Muscle of arm (tissue), 14 donors: ENCODE measurements around the gene USP17L18. TPM values are rescaled to one million over a fixed set of nuclear protein-coding genes. Genes with fewer than 3 reads are reported as not detected.
"Not testable (repeated sequence)": the region's sequence is repeated elsewhere in the genome, so short reads cannot be mapped to it uniquely, and the experiment has no call there.

Experiments
- DNase-seq: peaks from one replicate; pipeline ENCODE4 v3.0.0-alpha.2; 2013
- long read RNA-seq, 11 donors: transcript quantifications; one replicate each; lab custom pipeline, GENCODE V29; 2026
- polyA plus RNA-seq, 12 donors: library from polyadenylated mRNA; unstranded; fragments of 120-200 nt; gene quantifications; one replicate each; pipeline ENCODE4 v1.2.1, GENCODE V29; 2013; ENCODE audit not compliant: insufficient read length in 12 of 12

Gene USP17L18
- polyA plus RNA-seq: not detected
- long read RNA-seq, donor 1: 0 reads
- long read RNA-seq, donor 2: 0 reads
- long read RNA-seq, donor 3: 0 reads
- long read RNA-seq, donor 4: 0 reads
- long read RNA-seq, donor 5: 0 reads
- long read RNA-seq, donor 6: 0 reads
- long read RNA-seq, donor 7: 0 reads
- long read RNA-seq, donor 8: 0 reads
- long read RNA-seq, donor 9: 0 reads
- long read RNA-seq, donor 10: 0 reads
- long read RNA-seq, donor 11: 0 reads

GRCh38 chr4:9247953-9248680, at the start of gene USP17L18:
TSS of gene USP17L18 (plus strand) at chr4:9248630. CDS start at chr4:9248630, 0 bp downstream.
- not testable (repeated sequence) for DNase-seq

GRCh38 chr4:9210357-9210756, 38.1 kb upstream of the USP17L18 start, which contains the start of gene USP17L10:
TSS of gene USP17L10 (plus strand) at chr4:9210657. CDS start at chr4:9210657, 0 bp downstream.
- DNase-seq: not testable (repeated sequence)

- DNase-seq: not testable (repeated sequence)
These were observed 33.7 kb upstream of the USP17L18 start for GRCh38 chr4:9214701-9215100.

GRCh38 chr4:9215105-9215504, 33.3 kb upstream of the USP17L18 start, which contains the start of gene USP17L11:
TSS of gene USP17L11 (plus strand) at chr4:9215405. CDS start at chr4:9215405, 0 bp downstream.
- not testable (repeated sequence) for DNase-seq

GRCh38 chr4:9219852-9220251, 28.6 kb upstream of the USP17L18 start, which contains the start of gene USP17L12:
TSS of gene USP17L12 (plus strand) at chr4:9220152. CDS start at chr4:9220152, 0 bp downstream.
- DNase-seq: not testable (repeated sequence)

- not testable (repeated sequence) for DNase-seq
These were observed 23.8 kb upstream of the USP17L18 start, which contains the start of gene USP17L13 for GRCh38 chr4:9224596-9224995. TSS of gene USP17L13 (plus strand) at chr4:9224896. CDS start at chr4:9224896, 0 bp downstream.

- DNase-seq: not testable (repeated sequence)
These were observed 18.2 kb upstream of the USP17L18 start for GRCh38 chr4:9230249-9230648.

- not testable (repeated sequence) for DNase-seq
These were observed 14.3 kb upstream of the USP17L18 start, which contains the start of gene USP17L15 for GRCh38 chr4:9234085-9234484. TSS of gene USP17L15 (plus strand) at chr4:9234385. CDS start at chr4:9234385, 0 bp downstream.

GRCh38 chr4:9238461-9238860, 10.0 kb upstream of the USP17L18 start:
- not testable (repeated sequence) for DNase-seq

GRCh38 chr4:9243579-9243978, 4.9 kb upstream of the USP17L18 start, which contains the start of gene USP17L17:
TSS of gene USP17L17 (plus strand) at chr4:9243879. CDS start at chr4:9243879, 0 bp downstream.
- DNase-seq: not testable (repeated sequence)

- DNase-seq: not testable (repeated sequence)
These were observed 4.6 kb downstream of the USP17L18 start, which contains the start of gene USP17L19 for GRCh38 chr4:9253078-9253477. TSS of gene USP17L19 (plus strand) at chr4:9253378. CDS start at chr4:9253378, 0 bp downstream.

GRCh38 chr4:9257824-9258223, 9.4 kb downstream of the USP17L18 start, which contains the start of gene USP17L20:
TSS of gene USP17L20 (plus strand) at chr4:9258124. CDS start at chr4:9258124, 0 bp downstream.
- not testable (repeated sequence) for DNase-seq

- DNase-seq: not testable (repeated sequence)
These were observed 14.1 kb downstream of the USP17L18 start, which contains the start of gene USP17L21 for GRCh38 chr4:9262572-9262971. TSS of gene USP17L21 (plus strand) at chr4:9262872. CDS start at chr4:9262872, 0 bp downstream.

- not testable (repeated sequence) for DNase-seq
These were observed 18.9 kb downstream of the USP17L18 start, which contains the start of gene USP17L22 for GRCh38 chr4:9267319-9267718. TSS of gene USP17L22 (plus strand) at chr4:9267619. CDS start at chr4:9267619, 0 bp downstream.

GRCh38 chr4:9271719-9272118, 23.3 kb downstream of the USP17L18 start:
- DNase-seq: not testable (repeated sequence)

Other genes with a start within 250 kb of the USP17L18 start
- under 1 TPM in 4 of 12 donors, not detected in 8; 0.07 to 0.11 (median 0.08) TPM for gene FAM90A26, start 78.2 kb upstream of the USP17L18 start, polyA plus RNA-seq
- not detected for gene USP17L10, start 38.0 kb upstream of the USP17L18 start, polyA plus RNA-seq
- not detected for gene USP17L11, start 33.2 kb upstream of the USP17L18 start, polyA plus RNA-seq
- gene USP17L12, start 28.5 kb upstream of the USP17L18 start, polyA plus RNA-seq: not detected
- gene USP17L13, start 23.7 kb upstream of the USP17L18 start, polyA plus RNA-seq: not detected
- not detected for gene USP17L15, start 14.2 kb upstream of the USP17L18 start, polyA plus RNA-seq
- gene USP17L17, start 4.8 kb upstream of the USP17L18 start, polyA plus RNA-seq: not detected
- not detected for gene USP17L19, start 4.7 kb downstream of the USP17L18 start, polyA plus RNA-seq
- not detected for gene USP17L20, start 9.5 kb downstream of the USP17L18 start, polyA plus RNA-seq
- not detected for gene USP17L21, start 14.2 kb downstream of the USP17L18 start, polyA plus RNA-seq
- not detected for gene USP17L22, start 19.0 kb downstream of the USP17L18 start, polyA plus RNA-seq
- not detected for gene USP17L24, start 76.5 kb downstream of the USP17L18 start, polyA plus RNA-seq
- not detected for gene USP17L25, start 81.3 kb downstream of the USP17L18 start, polyA plus RNA-seq
- not detected for gene USP17L26, start 86.0 kb downstream of the USP17L18 start, polyA plus RNA-seq
- gene USP17L5, start 90.8 kb downstream of the USP17L18 start, polyA plus RNA-seq: not detected
- gene USP17L27, start 95.5 kb downstream of the USP17L18 start, polyA plus RNA-seq: not detected
- gene USP17L28, start 100.3 kb downstream of the USP17L18 start, polyA plus RNA-seq: not detected
- not detected for gene USP17L29, start 105.0 kb downstream of the USP17L18 start, polyA plus RNA-seq
- not detected for gene USP17L30, start 114.5 kb downstream of the USP17L18 start, polyA plus RNA-seq
- gene DEFB131A, start 195.8 kb downstream of the USP17L18 start, polyA plus RNA-seq: not detected